ENCODE data around the gene AKAP13. TPM values are rescaled to one million over a fixed set of nuclear protein-coding genes. Genes with fewer than 3 reads are reported as not detected.

The AKAP13 gene
- total and polyA plus RNA-seq, 2 of the 8 experiments (the other 6 are each of a cell fraction or from before 2014, with no cell fraction given) = 14.0 to 46.2 TPM

GRCh38 chr15:85685356-85685755, 305.0 kb downstream of the AKAP13 start (continued):
- no peak for TF ChIP-seq FOSL1 (IDR thresholded peaks at IDR 0.05; ENCODE audit: insufficient read depth, low read depth, low read length)
- no peak for TF ChIP-seq CHD1 (IDR thresholded peaks at IDR 0.05; ENCODE audit: low read depth, low read length)
- TF ChIP-seq ASH2L (IDR thresholded peaks at IDR 0.05; ENCODE audit: low read length) = no peak
- TF ChIP-seq RXRA (IDR thresholded peaks at IDR 0.05; ENCODE audit: insufficient read depth, low read depth, low read length) = no peak
- TF ChIP-seq CHD2 (IDR thresholded peaks at IDR 0.05; ENCODE audit: low read length) = no peak
- no peak for TF ChIP-seq GTF2F1 (IDR thresholded peaks at IDR 0.05; ENCODE audit: borderline replicate concordance, low read depth, low read length)
- no peak for TF ChIP-seq SP1 (IDR thresholded peaks at IDR 0.05; ENCODE audit: low read depth, low read length)

All from H1 (cell line).